ENCODE results near the gene ZNF281. TPM values are rescaled to one million over a fixed set of nuclear protein-coding genes. Genes with fewer than 3 reads are reported as not detected.

ZNF281 gene
- total RNA-seq, 1 donor from 2014 or later, result 18.2 TPM

GRCh38 chr1:200428482-200429205 lies 18.8 kb upstream of the ZNF281 start:
- no peaks in the 10 kb centered on the region for H3K36me3 ChIP-seq
- no peak overlapping the region for H3K4me3 ChIP-seq
- no peaks in the 10 kb centered on the region for H3K4me1 ChIP-seq
- no peak overlapping the region for H3K27ac ChIP-seq
- ATAC-seq (no peak), DNase-seq (no peak)
- H3K9me3 ChIP-seq, result no peaks in the 10 kb centered on the region
- no peak for TF ChIP-seq CTCF (IDR thresholded peaks at IDR 0.05)
- intact Hi-C loops (cut with DNase I), result no loop called here
- no peaks in the 10 kb centered on the region for H3K27me3 ChIP-seq (ENCODE audit: low read depth)

GRCh38 chr1:200427744-200428143 lies 17.9 kb upstream of the ZNF281 start:
- Histone ChIP-seq H3K4me1 (no peaks in the 10 kb centered on the region), H3K9me3 (no peaks in the 10 kb centered on the region), H3K4me3 (no peak overlapping the region), H3K36me3 (no peaks in the 10 kb centered on the region), H3K27ac (no peak overlapping the region), H3K27me3 (ENCODE audit: low read depth) (no peaks in the 10 kb centered on the region)
- ATAC-seq (no peak), DNase-seq (no peak)
- TF ChIP-seq CTCF (IDR thresholded peaks at IDR 0.05), result no peak
- intact Hi-C loops (cut with DNase I), result no loop called here

- DNase-seq, result no peak
- no peak for TF ChIP-seq CTCF (IDR thresholded peaks at IDR 0.05)
- no peak for ATAC-seq
Measured at GRCh38 chr1:200426196-200426595, 16.4 kb upstream of the ZNF281 start.

GRCh38 chr1:200423235-200423634 lies 13.4 kb upstream of the ZNF281 start:
- ATAC-seq, result no peak
- no peak for TF ChIP-seq CTCF (IDR thresholded peaks at IDR 0.05)
- Histone ChIP-seq H3K4me1 (no peaks in the 10 kb centered on the region), H3K9me3 (no peaks in the 10 kb centered on the region), H3K4me3 (no peak overlapping the region), H3K27ac (no peak overlapping the region), H3K36me3 (no peaks in the 10 kb centered on the region), H3K27me3 (ENCODE audit: low read depth) (no peaks in the 10 kb centered on the region)
- no peak for DNase-seq
- intact Hi-C loops (cut with DNase I), result no loop called here

More at GRCh38 chr1:200426196-200426595, 16.4 kb upstream of the ZNF281 start:
- no peak overlapping the region for H3K4me3 ChIP-seq
- H3K27ac ChIP-seq, result no peak overlapping the region
- intact Hi-C loops (cut with DNase I), result no loop called here
- H3K36me3 ChIP-seq, result no peaks in the 10 kb centered on the region
- no peaks in the 10 kb centered on the region for H3K4me1 ChIP-seq
- H3K9me3 ChIP-seq, result no peaks in the 10 kb centered on the region
- no peaks in the 10 kb centered on the region for H3K27me3 ChIP-seq (ENCODE audit: low read depth)

GRCh38 chr1:200422211-200422610 lies 12.4 kb upstream of the ZNF281 start:
- no peak for DNase-seq
- no peak overlapping the region for H3K27ac ChIP-seq
- no peaks in the 10 kb centered on the region for H3K36me3 ChIP-seq

More at GRCh38 chr1:200422211-200422610, 12.4 kb upstream of the ZNF281 start:
- Histone ChIP-seq H3K9me3 (no peaks in the 10 kb centered on the region), H3K4me3 (no peak overlapping the region), H3K27me3 (ENCODE audit: low read depth) (no peaks in the 10 kb centered on the region), H3K4me1 (no peaks in the 10 kb centered on the region)
- ATAC-seq, result no peak
- TF ChIP-seq CTCF (IDR thresholded peaks at IDR 0.05), result no peak
- intact Hi-C loops (cut with DNase I), result no loop called here

Measured in lower lobe of right lung (tissue), 2 donors.